Activated CD4-positive, alpha-beta T cell treated with anti-CD3 and anti-CD28 coated beads for 36 hours (primary cell): ENCODE data around the gene NF2. TPM values are rescaled to one million over a fixed set of nuclear protein-coding genes. Genes with fewer than 3 reads are reported as not detected.

ENCODE experiments used
- ATAC-seq: fragments of 200-7000 bp; cut with Tn5 transposase; one replicate; pipeline ENCODE4 v1.10.0; 2021; ENCODE audit warnings: mild to moderate bottlenecking, moderate library complexity
- CTCF ChIA-PET: fragments of 350-600 bp; sonication (Branson Sonifier 250); formaldehyde crosslinking; loops from one replicate; lab custom pipeline; 2021; ENCODE audit warnings: antibody characterized with exemption; lab: Charles Lee
- POLR2A ChIA-PET: fragments of 350-600 bp; sonication (Branson Sonifier 250); formaldehyde crosslinking; loops from one replicate; lab custom pipeline; 2021; ENCODE audit warnings: antibody characterized with exemption, inconsistent platforms; lab: Charles Lee
- DNase-seq: peaks from one replicate; pipeline ENCODE4 v3.0.0-alpha.2; 2020
- H3K27ac Mint-ChIP-seq: one replicate; pipeline ENCODE4 v1.8.0; 2021; ENCODE audit warnings: mixed read lengths
- H3K27me3 Mint-ChIP-seq: one replicate; pipeline ENCODE4 v1.8.0; 2021; ENCODE audit warnings: mixed read lengths
- H3K36me3 Mint-ChIP-seq: one replicate; pipeline ENCODE4 v1.8.0; 2021; ENCODE audit warnings: low read depth, mixed read lengths
- H3K4me1 Mint-ChIP-seq: one replicate; pipeline ENCODE4 v1.8.0; 2021; ENCODE audit warnings: mixed read lengths
- H3K4me3 Mint-ChIP-seq: one replicate; pipeline ENCODE4 v1.8.0; 2021; ENCODE audit warnings: mild to moderate bottlenecking, moderate library complexity, mixed read lengths
- H3K9me3 Mint-ChIP-seq: one replicate; pipeline ENCODE4 v1.8.0; 2021; ENCODE audit warnings: low read depth, mixed read lengths
- intact Hi-C, 2 experiments: fragments of 100-400 bp; cut with DNase I in 1 of 2; cut with micrococcal nuclease in 1 of 2; formaldehyde crosslinking; loops; one replicate each; pipeline versions ENCODE4 v1.14.2 to v1.15.1; 2022 to 2024; cut with DNase I, micrococcal nuclease
- total RNA-seq, 2 experiments: library from RNA; stranded (reverse); gene quantifications; one replicate each; pipeline ENCODE4 v1.2.3, GENCODE V29; 2021

Gene NF2
- total RNA-seq, 2 experiments from 2014 or later = 40.2 to 43.1 TPM

- POLR2A ChIA-PET = interaction anchor here (0.7 kb wide), 1 partner anchor 148 kb away, joined by 3 read pairs; no protein-coding TSS in a partner anchor
- no peaks in the 10 kb centered on the region for H3K27me3 Mint-ChIP-seq
- H3K9me3 Mint-ChIP-seq = no peaks in the 10 kb centered on the region
- H3K4me3 Mint-ChIP-seq = no peak overlapping the region
- ATAC-seq (no peak), DNase-seq (no peak)
- intact Hi-C loops = loop anchor here in 1 of 2 experiments (2.0 kb wide), 1 partner anchor 17 kb away; no protein-coding TSS in a partner anchor
- no peaks in the 10 kb centered on the region for H3K36me3 Mint-ChIP-seq
- H3K27ac Mint-ChIP-seq = peak overlapping the region; percentile 20
- peaks cover 74% of the 10 kb centered on the region for H3K4me1 Mint-ChIP-seq
- CTCF ChIA-PET = interaction anchor here (2.0 to 5.5 kb wide), 2 partner anchors 15 to 17 kb away, joined by 8 to 73 read pairs; partner anchors contain the start of gene NF2
These were observed 18.5 kb downstream of the NF2 start for GRCh38 chr22:29621761-29622526.

- H3K27me3 Mint-ChIP-seq = no peaks in the 10 kb centered on the region
- H3K9me3 Mint-ChIP-seq = no peaks in the 10 kb centered on the region
- peaks cover 68% of the 10 kb centered on the region for H3K4me1 Mint-ChIP-seq
- ChIA-PET POLR2A (interaction anchor here (1.3 kb wide), 1 partner anchor 18 kb away, joined by 5 read pairs; no protein-coding TSS in a partner anchor), CTCF (interaction anchor here (0.7 to 5.5 kb wide), 7 partner anchors 8 to 37 kb away, joined by 3 to 73 read pairs (median 6); partner anchors contain the start of gene NF2)
- intact Hi-C loops = loop anchor here in 1 of 2 experiments (2.0 kb wide), 1 partner anchor 18 kb away; no protein-coding TSS in a partner anchor
- H3K27ac Mint-ChIP-seq = peak overlapping the region; percentile 81
- no peak for ATAC-seq
- H3K4me3 Mint-ChIP-seq = no peak overlapping the region
- H3K36me3 Mint-ChIP-seq = peaks cover under 1% of the 10 kb centered on the region
- DNase-seq = no peak
These were observed 19.6 kb downstream of the NF2 start for GRCh38 chr22:29623059-29623458.

GRCh38 chr22:29623553-29624169, 20.2 kb downstream of the NF2 start:
- peak overlapping the region; percentile 81 for H3K27ac Mint-ChIP-seq
- POLR2A ChIA-PET = interaction anchor here (1.3 kb wide), 1 partner anchor 18 kb away, joined by 5 read pairs; no protein-coding TSS in a partner anchor
- no peak for DNase-seq
- H3K36me3 Mint-ChIP-seq = peaks cover 3% of the 10 kb centered on the region
- intact Hi-C loops = loop anchor here in 1 of 2 experiments (2.0 kb wide), 1 partner anchor 19 kb away; no protein-coding TSS in a partner anchor
- CTCF ChIA-PET = interaction anchor here (0.7 to 5.5 kb wide), 13 partner anchors 8 to 876 kb away, joined by 3 to 73 read pairs (median 4); partner anchors contain the start of gene NF2
- no peaks in the 10 kb centered on the region for H3K27me3 Mint-ChIP-seq
- peak; percentile 27 for ATAC-seq
- no peaks in the 10 kb centered on the region for H3K9me3 Mint-ChIP-seq
- H3K4me1 Mint-ChIP-seq = peaks cover 66% of the 10 kb centered on the region
- H3K4me3 Mint-ChIP-seq = no peak overlapping the region

- intact Hi-C loops = loop anchor here in 1 of 2 experiments (1.0 kb wide), 1 partner anchor 375 kb away; no protein-coding TSS in a partner anchor
These were observed 21.8 kb downstream of the NF2 start for GRCh38 chr22:29625090-29625825.

GRCh38 chr22:29626497-29627195, 23.2 kb downstream of the NF2 start:
- Mint-ChIP-seq H3K27me3 (no peaks in the 10 kb centered on the region), H3K4me1 (peaks cover 61% of the 10 kb centered on the region), H3K27ac (no peak overlapping the region), H3K36me3 (peaks cover 3% of the 10 kb centered on the region), H3K9me3 (no peaks in the 10 kb centered on the region), H3K4me3 (no peak overlapping the region)
- no peak for DNase-seq
- POLR2A ChIA-PET = no interaction called here
- CTCF ChIA-PET = interaction anchor here (0.5 to 5.5 kb wide), 17 partner anchors 10 to 1239 kb away, joined by 3 to 73 read pairs (median 5); partner anchors contain the start of genes NF2 and ZMAT5
- ATAC-seq = no peak
- intact Hi-C loops = no loop called here

More at GRCh38 chr22:29625090-29625825, 21.8 kb downstream of the NF2 start:
- Mint-ChIP-seq H3K36me3 (peaks cover 3% of the 10 kb centered on the region), H3K27ac (peak overlapping the region; percentile 14), H3K4me1 (peaks cover 65% of the 10 kb centered on the region), H3K4me3 (no peak overlapping the region), H3K27me3 (no peaks in the 10 kb centered on the region), H3K9me3 (no peaks in the 10 kb centered on the region)
- POLR2A ChIA-PET = interaction anchor here (0.6 kb wide), 1 partner anchor 16 kb away, joined by 4 read pairs; no protein-coding TSS in a partner anchor
- CTCF ChIA-PET = interaction anchor here (0.6 to 5.5 kb wide), 34 partner anchors 8 to 1421 kb away, joined by 3 to 73 read pairs (median 4); partner anchors contain the start of genes NF2 and ZMAT5
- peak; percentile 61 for ATAC-seq
- DNase-seq = peak; percentile 68

- Mint-ChIP-seq H3K9me3 (no peaks in the 10 kb centered on the region), H3K27me3 (no peaks in the 10 kb centered on the region), H3K36me3 (peaks cover 3% of the 10 kb centered on the region), H3K4me3 (no peak overlapping the region), H3K27ac (no peak overlapping the region), H3K4me1 (peaks cover 59% of the 10 kb centered on the region)
- POLR2A ChIA-PET = no interaction called here
- no peak for ATAC-seq
- DNase-seq = no peak
- CTCF ChIA-PET = interaction anchor here (0.5 to 5.5 kb wide), 12 partner anchors 9 to 1238 kb away, joined by 3 to 73 read pairs (median 3); partner anchors contain the start of gene NF2
- intact Hi-C loops = no loop called here
These were observed 23.7 kb downstream of the NF2 start for GRCh38 chr22:29627196-29627535.

- Mint-ChIP-seq H3K9me3 (no peaks in the 10 kb centered on the region), H3K36me3 (peaks cover 3% of the 10 kb centered on the region), H3K4me1 (peaks cover 58% of the 10 kb centered on the region), H3K27me3 (no peaks in the 10 kb centered on the region), H3K4me3 (no peak overlapping the region), H3K27ac (peak overlapping the region; percentile 38)
- no peak for DNase-seq
- POLR2A ChIA-PET = no interaction called here
- CTCF ChIA-PET = interaction anchor here (0.7 to 1.5 kb wide), 3 partner anchors 8 to 24 kb away, joined by 3 to 5 read pairs (median 5); no protein-coding TSS in a partner anchor
- intact Hi-C loops = no loop called here
- no peak for ATAC-seq
These were observed 25.8 kb downstream of the NF2 start for GRCh38 chr22:29628996-29629902.

GRCh38 chr22:29629903-29630516, 26.6 kb downstream of the NF2 start:
- no peak overlapping the region for H3K4me3 Mint-ChIP-seq
- POLR2A ChIA-PET = no interaction called here
- peaks cover 51% of the 10 kb centered on the region for H3K4me1 Mint-ChIP-seq
- no peak for ATAC-seq
- H3K27ac Mint-ChIP-seq = no peak overlapping the region
- H3K9me3 Mint-ChIP-seq = no peaks in the 10 kb centered on the region
- no peaks in the 10 kb centered on the region for H3K27me3 Mint-ChIP-seq
- CTCF ChIA-PET = interaction anchor here (1.0 to 1.5 kb wide), 2 partner anchors 9 to 25 kb away, joined by 5 read pairs; no protein-coding TSS in a partner anchor
- intact Hi-C loops = no loop called here
- peaks cover 3% of the 10 kb centered on the region for H3K36me3 Mint-ChIP-seq
- no peak for DNase-seq

GRCh38 chr22:29630987-29631386, 27.6 kb downstream of the NF2 start:
- CTCF ChIA-PET = interaction anchor here (1.2 kb wide), 1 partner anchor 42 kb away, joined by 3 read pairs; no protein-coding TSS in a partner anchor
- H3K4me3 Mint-ChIP-seq = no peak overlapping the region
- DNase-seq (no peak), ATAC-seq (no peak)
- no peaks in the 10 kb centered on the region for H3K27me3 Mint-ChIP-seq
- intact Hi-C loops = no loop called here
- POLR2A ChIA-PET = no interaction called here
- H3K9me3 Mint-ChIP-seq = no peaks in the 10 kb centered on the region
- H3K27ac Mint-ChIP-seq = no peak overlapping the region
- peaks cover 41% of the 10 kb centered on the region for H3K4me1 Mint-ChIP-seq
- H3K36me3 Mint-ChIP-seq = peaks cover 3% of the 10 kb centered on the region
